HG02938 (cell line): Measurements from ENCODE around the gene INPP5B.
"Not testable (repeated sequence)": the region's sequence is repeated elsewhere in the genome, so short reads cannot be mapped to it uniquely, and the experiment has no call there.

Source experiments
- ATAC-seq: cut with Tn5 transposase; IDR thresholded peaks from one replicate; pipeline ENCODE4 v1.9.1; 2021; ENCODE audit warnings: mild to moderate bottlenecking, moderate library complexity; ENCODE audit not compliant: unreplicated experiment

INPP5B gene

DNA sequence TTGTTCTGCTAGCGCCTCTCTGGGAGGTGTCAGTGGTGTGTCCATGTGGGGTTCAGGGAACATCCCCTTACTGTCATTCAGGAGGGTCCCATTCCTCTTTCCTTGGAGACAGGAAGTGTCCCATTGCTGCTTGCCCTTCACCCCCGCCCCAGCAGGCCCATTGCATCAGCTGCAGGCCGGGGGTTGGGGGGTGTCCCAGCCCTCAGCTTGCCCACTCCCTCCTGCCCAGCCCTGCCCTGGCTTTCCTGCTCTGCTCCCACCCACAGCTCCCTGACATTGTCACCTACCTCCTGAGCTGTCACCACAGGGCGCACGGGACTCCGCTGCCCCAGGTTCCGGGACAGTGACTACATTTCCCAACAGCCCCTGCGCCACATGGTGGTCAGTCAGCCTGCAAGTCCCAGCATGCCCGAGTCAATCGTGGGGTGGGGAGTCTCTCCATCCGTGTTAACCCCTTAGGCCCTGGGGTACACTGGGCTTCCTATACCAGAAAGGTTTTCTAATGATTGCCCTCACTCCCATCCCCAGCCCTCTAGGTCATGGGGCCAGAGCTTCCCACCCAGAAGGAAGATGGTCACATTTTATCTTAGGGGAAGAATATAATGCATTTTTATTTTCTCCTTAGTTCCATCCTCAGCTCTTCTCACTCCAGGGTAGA is at the start of gene INPP5B:
INPP5B (minus strand) TSS at position 351 of the 658 bp plus-strand sequence. CDS start 745 bp downstream, outside the sequence.
- ATAC-seq: peak; percentile 68

DNA sequence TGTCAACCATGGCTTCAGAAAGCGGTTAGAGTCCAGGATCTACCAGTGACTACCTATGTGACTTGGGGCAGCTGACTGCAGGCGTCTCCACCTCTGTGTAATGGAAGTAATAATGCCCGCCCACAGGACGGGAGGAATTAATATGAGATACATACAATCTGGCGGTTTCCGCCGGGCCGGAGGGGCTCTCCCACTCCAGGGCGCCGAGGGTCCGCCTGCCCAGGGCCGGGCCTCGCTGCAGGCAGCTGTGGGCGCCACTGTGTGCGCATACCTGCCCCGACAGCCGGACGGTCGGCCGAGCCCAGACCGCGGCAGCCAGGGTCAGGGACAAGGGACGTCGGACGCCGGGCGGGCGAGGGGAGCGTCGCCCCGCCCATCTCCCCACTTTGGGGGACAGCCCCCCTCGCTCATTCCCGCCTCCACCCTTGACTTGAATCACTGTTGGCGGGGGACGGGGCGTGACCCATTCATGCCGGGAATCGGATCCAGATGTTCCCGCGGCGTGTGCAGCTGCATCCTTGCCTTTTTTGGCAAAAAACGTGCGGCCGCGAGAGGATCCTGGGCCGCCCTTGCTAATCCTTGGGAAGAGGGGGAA is 49.0 kb upstream of the INPP5B start:
- ATAC-seq: no peak

DNA sequence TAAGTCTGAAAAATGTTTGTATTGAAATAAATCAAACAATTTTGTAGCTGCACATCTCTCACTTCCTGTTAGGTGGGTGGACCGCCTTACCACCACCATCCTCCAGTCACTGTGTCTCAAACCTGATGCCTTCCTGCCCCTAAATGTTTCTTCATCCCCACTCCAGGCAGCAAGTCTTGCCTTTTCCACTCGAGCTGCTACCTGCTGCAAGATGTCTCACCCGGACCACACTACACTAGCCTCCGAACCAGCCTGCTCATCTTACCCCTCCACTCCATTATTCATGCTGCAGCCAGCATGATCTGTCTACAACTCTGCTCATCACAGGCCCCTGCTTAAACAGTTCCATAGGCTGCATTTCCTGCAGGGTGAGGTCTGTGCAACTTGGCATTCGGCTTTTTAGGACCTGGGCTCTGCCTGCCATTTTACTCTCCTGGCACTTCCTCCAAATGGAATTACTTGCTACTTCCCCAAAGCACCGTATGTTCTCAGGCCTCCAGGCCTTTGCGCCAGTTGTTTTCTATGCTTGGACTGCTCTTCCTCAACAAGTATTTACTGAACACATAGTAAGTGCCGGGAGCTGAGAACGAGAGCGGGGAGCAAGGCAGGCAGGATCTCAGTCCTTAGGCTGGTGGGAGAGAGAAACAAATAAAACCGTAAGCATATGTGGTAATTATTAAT is 48.2 kb upstream of the INPP5B start:
- ATAC-seq: no peak

DNA sequence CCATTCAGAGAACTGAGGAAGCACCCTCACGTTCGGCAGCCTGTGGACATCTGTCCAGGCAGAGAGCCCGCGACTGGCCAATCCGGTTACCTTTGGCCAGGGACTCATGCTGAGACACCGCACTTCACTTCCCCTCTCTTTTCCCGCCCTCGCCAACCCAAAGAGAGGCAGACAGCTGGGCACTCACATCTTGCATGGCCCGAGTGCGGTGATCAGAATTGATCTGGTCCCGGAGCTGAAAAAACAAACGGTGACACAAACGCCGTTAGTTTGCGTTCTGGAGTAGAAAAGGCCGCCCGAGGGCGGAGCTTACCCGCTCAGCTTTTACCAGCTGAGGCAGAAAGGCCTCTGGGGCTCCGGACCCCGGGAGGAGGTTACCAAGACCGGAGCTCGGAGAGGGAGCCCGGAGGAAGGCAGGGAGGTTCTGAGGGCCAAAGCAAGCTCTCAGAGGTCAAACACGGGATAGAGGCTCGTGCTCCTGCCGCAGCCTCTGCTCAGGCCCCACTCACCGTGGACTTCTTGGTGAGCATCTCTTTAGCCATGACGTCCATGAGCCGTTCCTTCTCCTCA is 42.6 kb upstream of the INPP5B start:
- ATAC-seq: peak; percentile 11

DNA sequence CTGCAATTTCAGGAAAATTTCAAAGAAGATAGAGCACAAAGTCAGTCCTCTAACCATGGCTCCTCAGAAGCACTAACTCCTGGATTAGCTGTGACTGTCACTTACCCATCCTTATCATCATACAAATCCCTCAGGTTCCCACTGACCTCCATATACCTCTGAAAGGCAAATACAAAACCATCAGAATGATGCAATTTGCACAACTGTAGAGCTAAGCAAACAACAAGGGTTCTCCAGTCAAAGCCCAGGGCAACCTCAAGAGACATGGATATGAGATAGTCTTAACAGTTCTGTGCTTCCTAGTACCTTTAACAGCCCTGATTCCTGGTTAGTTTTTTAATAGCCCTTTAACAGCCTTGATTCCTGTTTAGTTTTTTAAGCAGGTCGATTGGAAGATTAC is 40.8 kb upstream of the INPP5B start:
- ATAC-seq: no peak

DNA sequence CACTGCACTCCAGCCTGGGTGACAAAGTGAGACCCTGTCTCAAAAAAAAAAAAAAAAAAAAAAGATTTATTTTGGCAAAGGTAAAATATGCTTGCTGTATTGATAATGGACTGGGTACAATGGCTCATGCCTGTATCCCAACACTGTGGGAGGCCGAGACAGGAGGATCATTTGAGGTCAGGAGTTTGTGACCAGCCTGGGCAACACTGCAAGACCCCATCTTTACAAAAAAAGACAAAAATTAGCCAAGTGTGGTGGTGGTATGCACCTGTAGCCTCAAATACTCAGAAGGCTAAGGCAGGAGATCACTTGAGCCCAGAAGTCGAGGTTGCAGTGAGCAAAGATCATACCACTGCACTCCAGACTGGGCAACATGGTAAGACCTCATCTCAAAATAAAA is 36.7 kb upstream of the INPP5B start:
- no peak for ATAC-seq

DNA sequence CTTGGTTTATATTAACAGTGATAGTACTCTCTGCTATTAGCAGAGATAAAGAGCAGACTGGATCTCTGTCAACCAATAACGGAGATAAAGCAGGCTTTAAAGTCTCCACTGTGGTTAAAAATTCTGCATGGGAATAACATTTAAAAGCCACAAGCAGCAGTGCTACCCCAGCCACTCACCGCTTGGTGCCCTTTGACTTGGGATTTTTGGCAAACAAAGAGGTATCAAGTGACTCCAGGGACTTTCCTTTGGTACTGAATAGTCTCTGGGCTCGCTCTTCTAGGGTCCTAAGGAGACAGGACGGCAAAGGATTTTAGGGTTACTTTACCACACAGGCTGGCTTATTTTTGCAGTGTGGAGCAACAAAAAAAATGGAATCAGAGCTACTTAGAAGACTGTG is 31.7 kb upstream of the INPP5B start:
- ATAC-seq: no peak

DNA sequence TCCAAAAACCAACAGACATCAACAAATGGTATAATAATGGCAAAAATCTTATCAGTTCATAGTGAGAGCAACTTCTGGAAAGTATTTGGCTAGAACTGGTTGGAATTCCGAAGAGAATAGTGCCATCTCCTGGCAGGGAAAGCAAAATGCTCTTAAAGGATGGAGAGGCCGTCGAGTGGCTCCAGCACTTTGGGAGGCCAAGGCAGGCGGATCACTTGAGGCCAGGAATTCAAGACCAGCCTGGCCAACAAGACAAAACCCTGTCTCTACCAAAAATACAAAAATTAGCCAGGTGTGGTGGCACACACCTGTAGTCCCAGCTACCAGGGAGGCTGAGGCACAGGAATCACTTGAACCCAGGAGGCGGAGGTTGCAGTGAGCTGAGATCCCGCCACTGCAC is 28.2 kb upstream of the INPP5B start:
- not testable (repeated sequence) for ATAC-seq

DNA sequence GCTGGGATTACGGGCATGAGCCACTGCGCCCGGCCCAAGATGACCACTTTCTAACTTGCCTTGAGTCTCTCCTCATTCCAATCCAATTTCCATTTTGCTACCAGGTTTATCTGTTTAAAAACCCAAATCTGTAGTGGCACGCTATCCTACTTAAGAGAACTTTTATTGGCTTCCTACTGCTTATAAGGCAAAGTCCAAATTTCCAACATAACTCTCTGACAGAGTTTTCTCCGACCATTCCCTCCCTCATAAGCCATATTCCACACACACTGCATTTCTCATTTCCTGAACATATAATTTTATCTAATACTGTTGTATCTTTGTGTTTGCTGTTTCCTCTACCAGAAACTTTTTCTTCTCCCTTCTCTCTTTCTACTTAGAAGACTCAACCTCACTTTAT is 27.7 kb upstream of the INPP5B start:
- no peak for ATAC-seq

DNA sequence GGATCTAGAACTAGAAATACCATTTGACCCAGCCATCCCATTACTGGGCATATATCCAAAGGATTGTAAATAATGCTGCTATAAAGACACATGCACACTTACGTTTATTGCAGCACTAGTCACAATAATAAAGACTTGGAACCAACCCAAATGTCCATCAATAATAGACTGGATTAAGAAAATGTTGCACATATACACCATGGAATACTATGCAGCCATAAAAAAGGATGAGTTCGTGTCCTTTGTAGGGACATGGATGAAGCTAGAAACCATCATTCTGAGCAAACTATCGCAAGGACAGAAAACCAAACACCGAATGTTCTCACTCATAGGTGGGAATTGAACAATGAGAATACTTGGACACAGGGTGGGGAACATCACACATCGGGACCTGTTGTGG is 26.8 kb upstream of the INPP5B start:
- ATAC-seq: not testable (repeated sequence)

DNA sequence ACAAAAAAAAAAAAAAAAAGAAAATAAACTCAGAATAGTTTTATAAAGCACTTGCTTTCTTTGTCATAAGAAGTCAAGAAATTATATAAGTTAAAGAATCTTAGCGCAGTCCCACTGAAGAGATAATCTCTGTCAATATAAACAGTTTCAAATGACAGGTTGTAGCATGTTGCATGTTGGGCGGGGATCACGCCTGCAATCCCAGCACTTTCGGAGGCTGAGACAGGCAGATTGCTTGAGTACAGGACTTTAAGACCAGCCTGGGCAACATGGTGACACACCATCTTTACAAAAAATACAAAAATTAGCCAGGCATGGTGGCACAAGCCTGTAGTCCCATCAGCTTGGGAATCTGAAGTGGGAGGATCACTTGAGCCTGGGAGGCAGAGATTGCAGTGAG is 18.4 kb upstream of the INPP5B start:
- no peak for ATAC-seq

DNA sequence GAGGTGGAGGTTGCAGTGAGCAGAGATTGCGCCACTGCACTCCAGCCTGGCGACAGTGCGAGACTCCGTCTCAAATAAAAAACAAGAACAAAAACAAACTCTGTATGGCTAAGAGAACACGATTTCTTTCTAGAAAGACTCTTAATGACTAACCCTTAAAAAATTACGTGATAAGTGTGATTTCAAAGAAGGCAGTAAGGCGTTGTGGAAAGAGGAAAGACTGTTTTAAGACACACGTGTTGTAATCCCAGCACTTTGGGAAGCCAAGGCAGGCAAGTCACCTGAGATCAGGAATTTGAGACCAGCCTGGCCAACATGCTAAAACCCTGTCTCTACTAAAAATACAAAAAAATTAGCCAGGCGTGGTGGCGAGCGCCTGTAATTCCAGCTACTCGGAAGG is 17.3 kb upstream of the INPP5B start:
- ATAC-seq: not testable (repeated sequence)

DNA sequence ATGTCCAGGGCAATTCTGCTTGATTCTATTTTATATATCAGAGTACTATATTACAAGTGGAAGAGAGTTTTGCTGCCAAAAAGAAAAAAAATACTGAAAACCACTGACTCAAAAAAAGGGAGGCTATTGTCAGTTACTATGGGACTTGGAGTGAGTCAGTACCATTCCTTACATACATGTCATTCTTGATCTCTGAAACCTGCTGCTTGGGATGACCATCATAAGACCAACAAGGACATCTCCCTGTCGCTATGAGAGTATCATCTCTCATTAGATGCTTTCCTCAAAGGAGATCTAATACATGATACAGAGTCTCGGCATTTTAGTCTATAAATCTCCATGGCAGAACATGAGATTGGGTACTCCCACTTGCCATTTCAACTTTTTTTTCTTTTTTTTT is 11.8 kb upstream of the INPP5B start:
- no peak for ATAC-seq

DNA sequence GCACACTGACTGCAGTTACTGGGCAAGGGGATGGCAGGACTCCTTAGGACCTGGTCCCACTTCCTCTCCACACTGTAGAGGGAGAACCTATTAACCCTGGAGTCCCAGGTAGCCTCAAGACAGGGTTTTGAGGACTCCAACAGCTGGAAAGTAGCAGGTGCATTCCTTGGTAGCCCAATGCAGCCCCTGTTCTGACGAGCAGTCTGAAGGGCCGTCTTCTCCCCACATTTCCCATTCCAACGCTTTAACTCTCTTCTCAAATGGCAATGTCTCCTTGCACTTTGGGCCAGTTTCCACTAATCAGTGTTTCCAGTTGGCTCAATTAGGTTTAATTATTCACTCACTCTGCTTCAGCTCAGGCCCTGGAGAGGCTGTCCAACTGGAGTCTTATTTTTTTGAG is 8.8 kb upstream of the INPP5B start:
- ATAC-seq: no peak

DNA sequence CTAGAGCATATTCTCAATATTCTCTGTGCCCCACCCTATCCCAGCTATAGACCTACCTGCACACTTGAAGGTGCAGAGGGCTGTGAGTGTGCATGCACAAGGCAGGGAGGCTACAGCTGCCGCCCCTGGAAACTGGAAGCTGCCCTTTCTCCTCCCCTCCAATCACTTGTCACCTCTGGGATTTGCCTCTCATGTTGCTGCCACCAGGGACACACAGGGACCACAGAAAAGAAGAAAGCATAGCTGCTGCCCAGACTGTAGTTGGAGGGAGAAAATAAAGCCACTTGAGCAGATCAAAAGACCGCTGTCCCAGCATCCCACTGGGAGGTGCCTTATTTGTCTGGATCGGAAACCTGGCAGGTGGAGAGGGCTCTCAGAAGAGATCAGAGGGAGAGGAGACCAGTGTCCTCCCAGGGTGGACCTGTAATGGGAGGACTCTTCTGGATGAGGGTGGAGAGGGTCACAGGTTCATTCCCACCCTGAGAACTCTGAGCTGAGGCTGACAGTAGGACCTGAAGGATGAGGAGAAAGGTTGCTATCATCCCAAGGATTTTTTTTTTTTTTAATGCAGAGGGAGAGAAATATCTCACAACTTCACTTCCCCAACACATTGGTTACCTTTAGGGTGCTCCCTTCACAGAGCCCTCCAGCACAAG is 7.6 kb upstream of the INPP5B start:
- ATAC-seq: no peak

DNA sequence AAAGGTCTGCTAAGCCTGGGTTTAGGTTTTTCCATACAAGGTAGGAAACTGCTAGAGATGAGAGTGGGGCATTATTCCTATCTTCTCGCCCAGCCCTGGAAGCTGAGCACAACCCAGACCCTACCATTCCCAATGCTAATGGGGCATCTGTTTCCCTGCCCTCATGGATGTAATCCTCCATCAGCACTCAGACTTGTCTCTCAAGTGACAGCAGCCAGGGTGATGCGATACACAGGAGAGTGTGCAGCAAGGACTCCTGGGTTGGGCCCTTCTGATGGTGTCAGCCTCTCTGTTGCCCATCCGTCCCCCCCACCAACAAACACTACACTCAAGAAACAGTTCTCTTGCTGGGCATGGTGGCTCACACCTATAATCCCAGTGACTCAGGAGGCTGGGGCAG is 5.9 kb upstream of the INPP5B start:
- no peak for ATAC-seq

DNA sequence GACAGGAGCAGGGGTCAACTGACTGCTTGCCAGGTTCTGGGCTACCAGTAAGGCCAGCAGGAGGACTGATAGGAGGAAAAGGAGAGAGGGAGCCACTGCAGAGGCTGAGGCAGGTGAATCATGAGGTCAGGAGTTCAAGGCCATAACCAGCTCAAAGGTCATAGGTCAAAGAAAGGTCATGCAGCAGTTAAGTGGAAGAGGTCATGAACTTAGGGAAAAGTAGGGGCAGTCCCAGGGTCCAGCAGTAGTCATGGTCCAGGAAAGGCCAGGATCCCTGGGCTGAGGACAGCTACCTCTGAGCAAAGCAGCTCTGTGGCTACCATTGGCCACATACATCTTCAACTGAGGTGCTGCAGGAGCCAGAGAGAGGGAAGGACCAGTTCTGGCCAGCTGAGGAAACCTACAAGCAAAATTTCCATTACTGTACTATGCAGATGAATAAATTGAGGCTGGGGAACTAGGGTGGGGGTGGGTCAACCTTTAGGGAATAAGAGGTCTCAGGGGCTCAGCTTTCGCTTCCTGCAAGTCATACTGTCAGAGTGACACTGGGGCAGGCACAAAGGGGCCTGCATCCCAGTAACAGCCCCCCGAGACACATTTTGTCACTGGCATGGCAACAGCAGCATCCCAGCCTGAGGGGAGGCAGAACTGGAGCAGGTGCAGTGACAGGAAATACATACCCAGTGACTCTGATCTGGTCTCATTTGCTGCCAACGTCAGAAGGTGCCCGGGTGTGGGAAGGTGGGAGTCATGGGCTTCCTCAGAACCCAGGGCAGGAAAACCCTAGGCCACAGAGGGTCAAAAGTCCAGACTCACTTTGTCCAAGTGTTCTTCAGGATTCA is 5.2 kb upstream of the INPP5B start:
- no peak for ATAC-seq

DNA sequence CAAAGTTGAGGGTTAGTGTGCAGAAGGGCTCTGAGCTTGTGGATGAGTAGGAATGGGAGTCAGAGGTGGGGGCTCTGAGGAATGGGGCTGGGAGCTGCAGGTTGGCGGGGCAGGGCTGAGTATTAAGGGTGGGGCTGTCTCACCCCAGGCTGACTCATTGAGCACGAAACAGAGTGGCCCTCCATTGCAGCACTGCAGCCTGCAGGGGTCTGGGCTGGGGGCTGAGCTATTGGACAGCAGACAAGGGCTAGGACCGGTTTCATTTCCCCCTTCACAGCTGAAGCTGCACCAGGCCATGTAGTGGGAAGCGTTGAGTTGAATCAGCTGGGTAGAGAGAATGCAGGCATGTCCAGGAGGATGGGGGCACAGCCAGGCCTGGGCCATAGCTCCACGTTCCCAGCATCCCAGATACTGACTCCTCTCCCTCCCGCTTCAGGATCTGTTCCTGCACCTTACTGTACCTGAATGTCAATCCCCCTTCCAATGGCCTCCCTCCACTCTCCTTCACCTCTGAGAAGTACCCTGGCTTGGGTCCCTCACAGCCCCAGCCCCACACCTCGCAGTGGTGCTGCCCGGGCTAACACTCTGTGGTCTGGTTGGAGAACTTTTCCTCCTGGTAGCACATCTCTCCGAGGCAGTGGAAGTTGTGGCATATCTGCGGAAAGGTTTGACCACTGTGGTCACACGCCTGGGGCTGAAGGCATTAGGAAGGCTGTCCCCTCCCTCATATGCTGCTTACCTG is 4.4 kb upstream of the INPP5B start:
- no peak for ATAC-seq

DNA sequence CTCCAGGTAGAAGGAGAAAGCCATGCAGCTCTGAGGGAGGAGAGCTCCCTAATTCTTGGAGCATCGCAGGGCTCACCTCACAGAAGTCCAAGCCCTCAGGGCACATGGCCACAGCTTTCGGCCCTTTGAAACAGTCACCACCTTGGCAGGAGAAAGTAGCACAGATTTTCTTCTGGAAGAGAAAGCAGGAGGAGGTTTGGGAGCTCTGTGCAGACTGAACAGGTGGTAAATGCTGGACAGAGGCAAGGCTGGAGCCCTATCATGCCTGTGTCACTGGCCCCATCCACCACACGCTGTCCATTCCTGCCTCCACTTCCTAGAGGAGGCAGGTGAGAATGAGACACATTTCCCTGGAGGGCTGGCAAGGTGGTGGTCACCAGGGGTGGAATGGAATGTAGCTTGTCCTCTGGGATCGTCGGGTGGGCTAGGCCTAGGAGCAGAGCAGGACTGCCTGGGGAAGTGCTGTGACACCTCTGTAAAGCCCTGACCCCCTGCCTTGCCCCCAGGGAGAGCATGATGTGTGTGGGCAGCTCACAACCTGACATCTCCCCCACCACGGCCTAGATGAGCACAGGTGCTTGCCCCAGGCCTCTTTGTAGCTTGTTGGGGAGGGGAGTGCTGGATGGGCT is 2.8 kb upstream of the INPP5B start:
- no peak for ATAC-seq
